GM19193 (cell line): ENCODE measurements around the gene APAF1.

Experiments
- POLR2A ChIP-seq: IDR thresholded peaks from 4 replicates; pipeline ENCODE4 v1.6.1; 2011; ENCODE audit not compliant: insufficient read depth, insufficient read length; ENCODE audit errors: extremely low read depth

Gene APAF1

DNA sequence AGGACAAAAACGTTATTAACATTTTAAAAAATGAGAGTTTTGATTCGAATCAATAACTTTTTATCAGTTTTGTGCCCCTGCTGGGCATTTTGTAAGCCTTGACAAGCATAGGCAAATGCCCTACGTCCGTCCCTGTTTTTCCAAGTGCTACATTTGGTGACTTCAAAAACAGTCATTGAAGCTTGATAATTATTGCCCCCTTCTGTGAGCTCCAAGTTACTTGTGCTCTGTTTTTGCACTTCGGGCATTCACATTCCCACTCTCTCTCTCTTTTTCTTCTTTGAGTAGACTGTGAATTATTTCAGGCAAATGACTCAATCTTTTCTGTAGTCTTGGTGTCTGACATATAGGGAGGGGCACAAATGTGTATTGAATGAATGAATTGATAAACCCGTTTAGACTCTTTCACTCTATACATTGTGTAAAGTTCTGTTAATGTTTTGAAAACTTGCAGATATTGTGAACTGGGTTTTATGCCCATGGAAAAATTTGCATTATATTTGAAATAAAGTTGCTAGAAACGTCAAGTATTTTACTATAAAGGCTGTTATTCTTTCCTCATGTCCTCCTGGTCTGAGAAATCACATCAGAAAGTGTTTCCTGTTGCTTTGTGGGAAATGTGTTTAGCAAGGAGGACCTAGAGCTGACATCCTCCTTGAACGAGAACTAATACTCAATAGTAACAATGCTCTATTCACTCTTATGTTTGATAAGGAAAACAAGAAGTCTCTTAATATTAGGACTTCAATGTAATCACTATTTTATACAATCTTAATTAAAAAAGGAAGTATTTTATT is 1.4 kb downstream of the APAF1 start:
- no peak for TF ChIP-seq POLR2A

DNA sequence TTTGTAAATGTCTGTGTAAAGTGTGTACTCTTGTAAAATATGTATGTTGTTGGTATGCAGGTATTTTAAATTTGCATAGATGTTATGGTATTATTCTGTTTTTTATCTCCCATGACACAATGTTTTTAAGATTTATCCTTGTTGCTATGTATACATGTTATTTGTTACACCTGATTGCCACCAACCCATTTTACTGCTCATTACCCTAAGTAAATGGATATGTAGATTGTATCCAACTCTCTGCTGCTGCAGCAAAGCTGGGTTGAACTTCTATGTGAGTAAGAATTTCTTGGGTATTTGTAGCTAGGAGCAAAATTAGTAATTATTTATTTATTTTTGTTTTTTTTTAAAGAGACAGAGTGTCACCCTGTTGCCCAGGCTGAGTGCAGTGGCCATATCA is 6.2 kb downstream of the APAF1 start:
- no peak for TF ChIP-seq POLR2A

DNA sequence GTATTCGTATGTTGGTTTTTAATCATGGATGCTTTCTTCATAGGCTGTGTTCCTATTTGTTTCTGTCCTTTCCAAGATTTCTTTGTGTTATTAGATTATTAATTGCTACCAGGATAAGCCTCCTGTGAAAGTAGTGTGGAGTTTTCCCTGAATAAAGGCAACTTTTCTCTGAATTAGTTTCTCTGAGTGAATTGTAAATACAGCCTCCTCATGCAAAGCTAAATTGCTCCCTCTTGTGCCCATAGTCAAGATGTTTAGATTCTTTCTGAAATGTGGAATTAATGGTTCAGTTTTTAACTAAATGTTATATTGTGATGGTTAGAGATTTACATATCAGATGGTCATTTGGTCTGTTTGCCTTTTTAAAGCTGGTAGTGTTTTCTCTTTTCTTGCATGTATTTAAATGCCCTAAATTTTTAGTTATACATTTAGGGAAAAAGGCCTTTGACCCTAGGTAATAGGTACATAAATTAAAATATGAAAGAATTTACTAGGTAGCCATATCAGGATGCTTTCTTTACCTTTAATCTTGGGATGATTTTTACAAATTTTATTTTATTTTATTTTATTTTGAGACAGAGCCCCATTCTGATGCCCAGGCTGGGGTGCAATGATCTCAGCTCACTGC is 8.9 kb downstream of the APAF1 start:
- TF ChIP-seq POLR2A = no peak

DNA sequence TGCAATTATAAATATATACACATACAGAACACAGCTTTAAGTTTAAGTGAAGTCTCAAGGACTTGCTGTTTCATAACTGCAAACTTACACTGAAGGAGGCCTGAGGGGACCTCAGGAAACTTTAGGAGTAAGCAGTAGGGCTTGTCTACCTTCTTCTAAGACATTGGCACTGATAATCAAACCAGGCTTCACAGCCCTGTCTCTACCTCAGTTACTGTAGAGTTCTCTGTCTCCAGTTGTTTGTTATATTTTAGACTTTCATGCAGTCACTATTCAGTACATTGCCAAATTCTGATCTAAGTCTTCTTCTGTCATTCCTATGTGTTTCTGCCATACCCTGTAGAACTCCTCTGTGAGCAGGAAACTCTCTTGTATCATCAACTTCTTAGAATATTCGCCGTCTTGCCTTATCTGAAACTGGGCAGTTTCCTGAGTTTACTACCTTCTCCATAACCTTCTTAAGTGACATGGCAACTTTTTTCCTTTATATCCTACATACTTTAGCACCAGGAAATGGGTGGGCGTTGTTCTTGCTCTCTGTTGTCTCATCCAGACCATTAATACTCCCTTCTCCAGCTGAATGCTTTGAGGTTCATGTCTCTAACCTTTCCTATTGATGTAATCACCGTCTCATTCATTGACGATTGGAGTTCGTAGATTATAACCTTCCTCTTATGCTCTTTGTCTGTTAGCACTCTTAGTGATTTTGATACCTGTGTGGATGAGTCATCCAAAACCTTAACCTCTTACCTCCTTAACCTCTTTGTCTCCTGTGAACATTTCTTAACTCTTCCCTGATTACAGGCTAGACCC is 11.4 kb downstream of the APAF1 start:
- TF ChIP-seq POLR2A = no peak

DNA sequence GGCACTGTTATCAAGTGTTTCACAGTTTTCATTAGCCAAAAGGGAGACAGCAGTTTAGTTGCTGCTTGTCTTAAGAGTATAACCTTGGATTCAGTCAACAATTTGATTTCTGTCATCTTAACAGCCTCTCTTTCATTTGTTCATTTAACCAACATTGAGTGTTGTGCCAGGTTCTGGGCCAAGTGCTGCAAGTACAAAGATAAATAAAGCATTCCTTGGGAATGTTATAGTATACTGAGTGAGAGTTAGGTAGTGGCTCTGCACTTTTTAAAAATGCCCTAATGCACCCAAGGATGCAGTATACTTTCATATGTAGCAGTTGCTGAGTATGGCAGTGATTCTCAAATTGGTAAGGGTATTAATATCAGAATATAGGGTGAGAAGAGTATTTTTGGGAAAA is 15.4 kb downstream of the APAF1 start:
- TF ChIP-seq POLR2A = no peak

DNA sequence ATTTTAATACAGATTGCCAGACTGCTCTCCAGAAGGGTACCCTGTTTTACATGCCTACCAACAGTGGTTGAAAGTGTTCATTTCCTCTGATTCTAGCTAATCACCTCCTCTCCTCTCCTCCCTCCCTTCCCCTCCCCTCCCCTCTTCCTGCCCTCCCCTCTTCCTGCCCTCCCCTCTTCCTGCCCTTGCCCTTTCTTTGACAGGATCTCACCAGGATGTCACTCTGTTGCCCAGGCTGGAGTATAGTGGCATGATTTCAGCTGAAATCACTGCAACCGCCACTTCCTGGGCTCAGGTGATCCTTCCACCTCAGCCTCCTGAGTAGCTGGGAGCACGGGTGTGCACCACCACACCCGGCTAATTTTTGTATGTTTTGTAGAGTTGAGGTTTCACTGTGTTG is 24.7 kb downstream of the APAF1 start:
- no peak for TF ChIP-seq POLR2A

DNA sequence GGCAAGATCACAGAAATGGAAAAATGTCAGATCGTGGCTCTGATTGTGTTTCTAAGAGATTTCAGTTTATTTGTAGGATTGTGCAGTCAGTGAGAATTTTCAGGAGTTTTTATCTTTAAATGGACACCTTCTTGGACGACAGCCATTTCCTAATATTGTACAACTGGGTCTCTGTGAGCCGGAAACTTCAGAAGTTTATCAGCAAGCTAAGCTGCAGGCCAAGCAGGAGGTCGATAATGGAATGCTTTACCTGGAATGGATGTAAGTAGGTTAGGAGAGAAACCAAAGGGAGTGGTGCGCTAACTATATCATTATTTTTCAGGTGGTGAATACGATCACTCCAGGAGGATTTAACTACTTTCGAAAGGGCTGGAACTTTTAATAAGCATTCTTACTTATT is 26.4 kb downstream of the APAF1 start:
- TF ChIP-seq POLR2A = no peak

DNA sequence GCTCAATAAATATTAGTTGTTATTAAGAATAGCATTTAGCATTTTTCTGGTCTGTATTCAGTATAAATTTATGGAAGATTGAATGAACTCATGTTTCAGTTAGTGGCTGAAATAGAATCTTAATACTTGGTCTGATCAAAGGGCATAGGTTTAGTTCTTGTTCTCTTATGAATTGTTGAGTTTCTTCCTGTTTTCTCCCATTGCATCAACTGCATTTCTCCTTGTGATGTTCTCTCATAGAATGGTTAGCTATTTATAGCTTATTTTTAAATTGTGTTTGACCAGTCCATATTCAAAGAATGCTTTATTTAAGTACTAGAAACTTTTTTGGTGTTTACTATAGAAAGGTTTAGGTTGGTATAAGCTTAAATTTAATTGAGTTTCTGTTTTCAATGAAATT is 29.8 kb downstream of the APAF1 start:
- no peak for TF ChIP-seq POLR2A

DNA sequence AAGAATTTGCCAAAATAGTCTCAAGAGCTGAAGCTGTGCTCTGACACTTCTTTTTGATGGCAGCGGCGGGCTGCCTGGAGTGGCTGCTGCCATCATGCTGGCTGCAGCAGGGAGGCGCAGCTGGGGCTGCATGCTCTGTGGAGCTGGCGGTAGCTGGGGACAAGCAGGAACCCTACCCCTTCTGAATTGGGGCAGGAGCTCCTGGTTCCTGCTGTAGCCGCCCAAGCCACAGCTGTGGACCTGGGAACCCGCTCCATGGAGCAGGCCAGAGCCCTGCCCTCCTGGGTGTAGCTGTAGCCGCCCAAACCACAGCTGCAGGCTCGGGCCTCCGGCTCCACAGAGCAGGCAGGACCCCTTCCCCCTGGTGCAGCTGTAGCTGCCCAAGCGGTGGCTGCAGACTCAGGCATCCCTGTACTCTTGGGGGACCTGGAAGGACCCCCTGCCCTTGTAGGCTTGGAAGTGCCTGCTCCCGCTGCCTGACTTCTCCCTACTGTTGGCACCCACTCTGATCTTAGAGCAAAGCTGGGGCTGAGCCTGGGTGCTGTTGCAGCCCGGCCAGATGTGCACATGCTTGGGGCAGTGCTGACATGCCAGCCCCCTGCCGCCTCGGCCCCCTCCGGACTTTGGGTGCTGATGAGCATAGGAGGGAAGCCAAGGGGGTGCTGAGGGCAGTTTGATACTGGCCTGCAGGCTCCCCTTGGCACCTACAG is 33.3 kb downstream of the APAF1 start:
- TF ChIP-seq POLR2A = no peak

DNA sequence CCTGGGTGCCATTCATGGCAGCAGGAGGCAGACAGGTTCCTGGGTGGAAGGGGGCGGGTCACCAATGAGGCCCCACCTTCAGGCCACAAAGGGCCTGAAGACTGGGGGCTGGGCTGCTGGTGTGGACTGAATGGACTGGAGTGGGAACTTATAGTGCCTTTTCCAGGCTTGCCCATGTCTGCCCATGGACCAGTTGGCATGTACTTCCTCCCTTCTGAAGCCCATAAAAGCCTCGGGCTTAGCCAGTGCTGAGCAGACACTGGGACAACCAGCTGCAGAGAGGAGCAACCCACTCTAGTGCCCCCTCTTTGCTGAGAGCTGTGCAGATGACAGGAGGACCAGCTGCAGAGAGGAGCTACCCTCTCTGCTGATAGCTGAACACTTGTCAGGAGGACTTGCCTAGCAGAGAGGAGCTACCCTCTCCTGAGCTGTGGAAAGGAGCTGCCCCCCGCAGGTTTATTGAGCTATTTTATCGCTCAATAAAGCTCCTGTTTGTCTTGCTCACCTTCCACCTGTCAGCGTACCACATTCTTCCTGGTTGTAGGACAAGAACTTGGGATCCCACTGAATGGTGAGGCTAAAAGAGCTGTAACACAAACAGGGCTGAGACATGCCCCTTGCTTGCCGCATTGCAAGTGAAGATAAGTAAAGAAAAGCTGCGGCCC is 34.0 kb downstream of the APAF1 start:
- no peak for TF ChIP-seq POLR2A

DNA sequence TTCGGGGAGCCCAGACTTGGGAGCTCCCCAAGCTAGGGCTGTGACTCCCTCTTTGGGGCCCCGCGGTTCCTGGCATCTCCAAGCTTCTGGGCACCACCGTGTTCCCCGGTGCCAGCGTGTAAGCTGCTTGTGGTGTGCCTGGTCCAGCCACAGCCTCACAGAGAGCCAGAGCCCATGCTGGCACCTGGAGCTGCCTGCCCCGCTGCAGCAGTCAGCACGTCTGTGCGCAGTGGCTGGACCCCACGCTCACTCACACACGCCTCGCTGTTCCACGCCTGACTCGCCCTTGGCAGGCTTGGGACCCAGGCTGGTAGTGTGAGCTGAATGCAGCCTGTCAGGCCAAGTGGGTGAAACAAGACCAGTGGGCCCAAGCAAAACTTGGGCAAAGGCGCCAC is 34.5 kb downstream of the APAF1 start:
- TF ChIP-seq POLR2A = no peak

DNA sequence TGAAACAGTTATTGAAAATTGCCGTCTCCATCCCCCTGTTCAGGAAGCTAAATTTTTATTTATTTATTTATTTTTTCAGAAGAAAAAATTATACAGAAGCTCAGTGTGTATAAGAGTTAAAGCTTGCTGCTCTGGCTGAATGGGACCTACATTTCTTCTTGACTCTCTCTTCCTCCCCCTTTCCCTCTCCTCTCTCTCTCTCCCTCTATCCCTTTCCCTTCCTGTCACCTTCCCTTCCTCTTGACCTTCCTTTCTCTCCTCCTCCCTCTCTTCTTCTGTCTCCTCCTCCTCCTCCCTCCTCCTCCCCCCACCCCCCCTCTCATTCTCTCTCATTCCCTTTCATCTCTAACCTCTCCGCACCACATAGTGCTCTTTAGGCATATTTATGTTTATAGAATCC is 39.1 kb downstream of the APAF1 start:
- TF ChIP-seq POLR2A = no peak

DNA sequence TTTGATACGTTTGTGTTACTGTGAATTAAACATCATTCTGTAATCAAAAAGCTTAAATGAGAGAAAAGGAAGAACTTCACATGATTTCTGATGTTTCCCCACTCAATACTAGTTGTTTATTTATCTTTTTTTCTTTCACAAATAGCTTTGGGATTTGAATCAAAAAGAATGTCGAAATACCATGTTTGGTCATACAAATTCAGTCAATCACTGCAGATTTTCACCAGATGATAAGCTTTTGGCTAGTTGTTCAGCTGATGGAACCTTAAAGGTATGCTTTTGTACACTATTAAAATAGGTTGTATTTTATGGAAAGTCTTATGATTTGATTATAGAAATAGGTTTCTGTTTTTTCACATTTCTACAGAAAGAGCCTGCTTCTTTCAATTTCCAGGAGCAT is 41.5 kb downstream of the APAF1 start:
- TF ChIP-seq POLR2A = no peak

DNA sequence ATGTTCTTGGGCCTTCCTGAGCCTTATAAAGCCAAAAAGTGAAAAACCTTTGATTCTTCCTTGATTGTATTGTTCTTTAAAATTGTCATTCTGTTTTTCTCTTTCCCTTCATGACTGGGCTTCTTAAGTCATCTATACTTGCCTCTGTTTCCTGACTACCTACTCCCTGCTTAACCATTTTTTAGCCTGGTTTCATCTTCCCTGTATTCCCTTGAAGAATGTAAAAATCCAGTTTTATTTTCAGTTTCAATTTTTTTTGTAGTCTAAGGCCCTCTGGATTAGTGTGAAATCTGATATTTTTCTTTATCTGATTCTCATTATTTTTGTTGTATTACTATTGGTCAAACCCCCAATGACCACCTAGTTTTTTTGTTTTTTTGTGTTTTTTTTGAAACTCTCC is 46.3 kb downstream of the APAF1 start:
- TF ChIP-seq POLR2A = no peak
